ENCODE results near the gene CEP57.

CEP57 gene

GRCh38 chr11:95790123-95790932 is at the start of gene CEP57:
Gene CEP57, plus strand, starts transcription at chr11:95790498. Its CDS starts 201 bp downstream, at chr11:95790699.
- DNase-seq: peak; percentile 81

- no peak for DNase-seq
Measured at GRCh38 chr11:95750101-95750500, 40.2 kb upstream of the CEP57 start.

- no peak for DNase-seq
Measured at GRCh38 chr11:95751515-95751914, 38.8 kb upstream of the CEP57 start.

- DNase-seq: no peak
Measured at GRCh38 chr11:95760941-95761340, 29.4 kb upstream of the CEP57 start.

- DNase-seq: no peak
Measured at GRCh38 chr11:95762534-95762933, 27.8 kb upstream of the CEP57 start.

DNA sequence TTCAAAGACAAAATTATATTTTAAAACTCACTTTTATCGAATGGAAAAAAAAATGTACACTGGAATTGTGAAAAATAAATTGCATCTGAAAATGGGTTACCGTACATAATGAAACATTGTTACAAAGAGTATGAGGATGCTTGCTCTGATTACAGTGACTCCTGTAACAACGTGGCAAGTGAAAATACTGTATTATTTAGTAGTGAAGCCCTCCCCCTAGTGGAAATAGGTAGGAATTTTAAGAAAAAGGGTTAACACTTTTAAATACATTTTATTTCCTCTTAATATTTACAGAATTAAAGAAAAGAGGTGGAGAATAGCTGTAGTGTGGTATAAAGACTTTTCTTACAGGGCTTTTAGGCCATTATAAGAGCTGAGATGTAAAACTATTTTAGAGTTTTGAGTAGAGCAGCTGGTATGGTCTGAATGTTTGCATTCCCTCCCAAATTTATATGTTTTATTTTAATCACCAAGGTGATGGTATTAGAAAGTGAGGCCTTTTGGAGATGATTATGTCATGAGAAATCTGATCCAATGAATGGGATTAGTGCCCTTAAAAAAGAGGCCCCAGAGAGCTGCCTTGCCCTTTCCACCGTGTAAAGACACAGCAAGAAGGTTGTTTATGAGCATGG is 25.9 kb upstream of the CEP57 start:
- DNase-seq: no peak

DNA sequence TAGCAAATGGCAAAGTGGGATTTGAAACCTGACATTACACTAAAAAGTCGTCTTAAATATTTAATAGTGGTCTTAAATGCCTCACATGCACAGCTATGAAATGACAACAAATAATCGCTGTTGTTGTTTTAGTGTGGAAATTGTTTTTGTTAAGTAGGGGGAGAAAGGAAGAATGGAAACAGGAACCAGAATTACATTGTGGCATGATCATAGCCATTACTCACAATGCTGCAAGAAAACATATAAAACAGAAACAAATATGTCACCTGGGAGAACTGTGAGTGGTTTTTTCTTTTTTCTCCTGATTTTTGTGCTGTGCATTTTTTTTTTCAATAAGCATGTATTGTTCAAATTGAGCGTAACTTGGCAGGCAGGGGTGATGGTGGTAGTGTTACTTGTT is 23.6 kb upstream of the CEP57 start:
- DNase-seq: no peak

DNA sequence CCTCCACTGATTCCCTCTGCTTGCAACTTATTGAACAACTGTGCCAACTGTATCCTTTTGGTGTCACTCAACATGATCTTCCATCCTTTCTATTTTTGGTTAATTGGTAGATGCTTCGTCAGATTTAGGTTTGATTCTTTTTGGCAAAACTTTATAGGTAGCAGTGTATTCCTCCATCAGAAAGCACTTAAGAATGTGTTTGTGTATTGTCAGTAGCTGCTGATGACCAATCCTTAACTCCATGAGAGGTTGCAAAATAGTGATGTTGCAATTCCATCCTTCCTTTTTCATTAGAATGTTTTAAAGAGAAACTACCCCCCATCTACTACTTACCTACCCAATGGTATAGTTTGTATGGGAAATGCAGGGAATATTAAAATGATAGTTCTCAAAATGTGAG is 22.8 kb upstream of the CEP57 start:
- DNase-seq: no peak

GRCh38 chr11:95768521-95768920 is 21.8 kb upstream of the CEP57 start:
- no peak for DNase-seq

DNA sequence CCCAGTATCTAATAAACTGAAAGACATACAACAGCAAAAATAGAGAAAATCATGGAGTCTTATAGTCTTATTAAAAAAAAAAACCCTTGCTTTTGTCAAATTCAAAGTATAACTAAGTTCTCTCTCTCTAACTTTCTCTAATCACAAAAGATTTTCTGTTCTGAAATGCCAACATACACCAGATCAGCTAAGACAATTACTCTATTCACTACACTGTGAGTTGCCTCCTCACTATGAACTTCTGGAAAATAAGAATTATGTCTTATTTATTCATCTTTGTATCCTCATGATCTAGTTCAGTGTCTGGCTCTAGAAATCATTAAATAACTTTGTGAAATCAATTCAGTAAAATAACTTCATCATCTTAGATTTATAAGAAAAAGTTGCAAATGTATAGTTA is 13.4 kb upstream of the CEP57 start:
- no peak for DNase-seq

GRCh38 chr11:95778699-95779098 is 11.6 kb upstream of the CEP57 start:
- no peak for DNase-seq

- DNase-seq: no peak
Measured at GRCh38 chr11:95780544-95780943, 9.8 kb upstream of the CEP57 start.

GRCh38 chr11:95788921-95789505 is 1.3 kb upstream of the CEP57 start:
- no peak for DNase-seq

DNA sequence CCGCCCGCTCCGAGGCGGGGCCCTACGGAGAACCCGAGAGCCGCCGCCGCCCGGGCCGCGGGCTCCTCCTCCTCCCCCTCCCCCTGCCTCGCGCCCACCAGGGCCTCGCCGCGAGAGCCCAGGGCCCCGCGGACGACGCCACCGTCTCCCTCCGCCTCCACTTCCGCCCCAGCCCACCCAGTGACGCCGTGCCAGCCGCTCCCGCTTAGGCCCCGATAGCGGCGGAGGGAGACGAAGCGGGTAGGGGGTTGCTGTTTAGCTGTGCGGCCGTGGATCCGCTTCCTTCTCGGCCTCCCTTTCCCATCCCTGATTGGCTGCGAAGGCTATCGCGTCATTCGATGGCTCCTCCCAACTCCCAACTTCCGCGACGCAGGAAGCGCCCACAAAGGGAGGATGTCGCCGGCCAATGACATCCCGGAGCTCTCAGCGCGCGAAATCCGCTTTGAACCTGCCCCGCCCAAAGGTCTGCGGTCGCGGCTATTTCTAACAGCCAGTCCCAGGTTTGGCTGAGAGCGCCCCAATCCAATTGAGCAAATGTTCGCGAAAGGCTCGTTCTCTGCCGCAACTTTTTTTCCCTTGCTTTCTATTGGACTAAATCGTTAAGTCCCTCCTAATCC is 684 bp upstream of the CEP57 start, which contains the start of gene FAM76B:
Gene FAM76B (minus strand): TSS at position 277 of the 617 bp plus-strand sequence. CDS start 304 bp downstream, outside the sequence.
- DNase-seq: peak; percentile 95

GRCh38 chr11:95790933-95791708 is 823 bp downstream of the CEP57 start:
- DNase-seq: peak; percentile 55

GRCh38 chr11:95791709-95792033 is 1.4 kb downstream of the CEP57 start:
- DNase-seq: no peak

DNA sequence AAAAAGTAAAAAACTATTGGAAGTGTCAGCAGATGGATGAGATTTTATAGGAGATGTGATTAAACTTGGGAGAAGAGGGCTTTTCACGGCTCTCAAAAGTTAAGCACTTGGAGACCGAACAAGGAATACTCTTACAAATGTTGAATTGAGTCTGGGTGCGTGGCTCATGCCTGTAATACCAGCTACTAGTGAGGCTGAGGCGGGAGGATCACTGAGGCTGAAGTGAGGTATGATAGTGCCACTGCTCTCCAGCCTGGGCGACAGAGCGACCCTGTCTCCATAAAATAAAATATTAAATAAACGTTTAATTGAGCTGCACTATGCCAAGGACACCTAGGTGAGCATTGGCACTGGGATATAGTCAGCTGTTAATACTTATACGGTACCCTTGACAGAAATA is 1.9 kb downstream of the CEP57 start:
- DNase-seq: no peak

DNA sequence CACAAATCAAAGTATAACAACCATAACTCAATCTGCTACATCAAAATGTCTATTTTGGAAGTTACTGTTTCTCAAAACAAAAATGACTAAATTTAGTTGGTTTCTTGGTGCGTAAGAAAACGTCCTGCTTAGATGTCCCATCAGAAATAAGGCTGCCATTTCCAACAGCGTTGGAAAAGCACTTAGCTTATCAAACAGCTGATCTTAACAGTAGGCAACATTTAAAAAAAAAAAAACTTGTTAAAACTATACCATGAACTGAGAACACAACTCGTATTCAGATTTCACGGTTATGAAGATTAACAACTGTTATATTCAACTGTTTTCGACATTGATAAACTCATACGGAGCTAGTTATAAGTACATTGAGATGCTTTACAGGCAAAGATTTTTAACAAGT is 2.4 kb downstream of the CEP57 start:
- DNase-seq: no peak

DNA sequence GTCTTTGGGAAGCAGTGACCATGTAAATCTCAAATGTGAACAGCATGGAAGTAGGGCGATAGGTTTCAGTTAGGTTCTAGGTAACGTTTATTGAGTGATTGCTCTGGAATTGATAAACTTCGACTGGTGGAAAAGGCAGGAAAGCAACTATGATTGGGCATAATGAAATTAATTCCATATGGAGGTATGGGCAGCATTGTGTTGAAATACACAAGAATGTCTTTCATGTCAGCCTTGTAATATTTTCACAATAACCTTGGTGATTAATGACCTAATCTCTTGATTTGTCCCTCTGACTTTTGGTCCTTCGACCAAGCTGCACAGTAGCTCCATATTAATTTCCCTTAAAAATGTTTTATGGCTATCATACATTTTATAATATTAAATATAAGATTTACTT is 2.8 kb downstream of the CEP57 start:
- no peak for DNase-seq

GRCh38 chr11:95794086-95794485 is 3.8 kb downstream of the CEP57 start:
- DNase-seq: no peak

DNA sequence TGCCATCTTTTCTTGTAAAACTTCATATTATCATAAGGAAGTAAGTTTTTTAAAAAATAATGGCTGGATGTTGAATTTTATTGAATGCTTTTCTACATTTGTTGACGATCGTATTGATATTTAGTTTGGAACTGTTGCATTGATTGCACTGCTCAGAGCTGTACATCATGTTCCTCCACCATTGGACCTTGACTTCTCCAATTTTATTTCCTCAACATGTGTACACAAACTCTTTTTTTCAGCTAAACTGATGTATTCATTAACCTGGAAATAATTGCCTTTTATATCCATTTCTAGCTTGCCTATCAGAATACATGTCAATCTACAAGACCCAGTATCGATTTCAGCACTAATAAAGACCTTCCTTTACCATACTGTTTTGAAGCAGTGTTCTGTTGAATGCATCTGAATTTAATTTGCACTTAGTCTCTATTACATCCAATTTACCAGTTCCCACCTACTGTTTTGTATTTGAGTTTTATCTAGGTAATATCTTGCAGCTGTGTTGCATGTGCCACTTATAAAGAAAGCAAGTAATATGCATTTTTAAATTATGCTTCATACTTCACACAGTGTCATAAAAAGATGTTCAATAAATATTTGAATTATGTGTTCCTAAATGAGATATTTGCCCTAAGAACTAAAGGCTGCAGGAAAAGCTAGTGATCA is 5.5 kb downstream of the CEP57 start:
- DNase-seq: no peak

- no peak for DNase-seq
Measured at GRCh38 chr11:95796501-95796900, 6.2 kb downstream of the CEP57 start.

Measured in NCI-H1048 (cell line).